ENCODE measurements around the gene TUFT1.
A peak's percentile ranks its signal among the peaks of the same experiment; 100 is the strongest.

TUFT1 gene

GRCh38 chr1:151540021-151540981, at the start of gene TUFT1:
Gene TUFT1 (plus strand): TSS chr1:151540309. CDS start chr1:151540367, 58 bp downstream.
- DNase-seq (ENCODE audit: low read depth in 2 of 2), result peak; percentile 87 to 95

GRCh38 chr1:151491641-151492040, 48.5 kb upstream of the TUFT1 start:
- DNase-seq (ENCODE audit: low read depth in 2 of 2), result no peak

GRCh38 chr1:151492120-151492519, 48.0 kb upstream of the TUFT1 start:
- no peak for DNase-seq (ENCODE audit: low read depth in 2 of 2)

- DNase-seq (ENCODE audit: low read depth in 2 of 2), result no peak
Observed at GRCh38 chr1:151493042-151493441, 47.1 kb upstream of the TUFT1 start.

GRCh38 chr1:151494741-151495281, 45.3 kb upstream of the TUFT1 start:
- no peak for DNase-seq (ENCODE audit: low read depth in 2 of 2)

- no peak for DNase-seq (ENCODE audit: low read depth in 2 of 2)
Observed at GRCh38 chr1:151495316-151495715, 44.8 kb upstream of the TUFT1 start.

- DNase-seq (ENCODE audit: low read depth in 2 of 2), result no peak
Observed at GRCh38 chr1:151499365-151499764, 40.7 kb upstream of the TUFT1 start.

GRCh38 chr1:151499930-151500329, 40.2 kb upstream of the TUFT1 start:
- DNase-seq (ENCODE audit: low read depth in 2 of 2), result no peak

- DNase-seq (ENCODE audit: low read depth in 2 of 2), result no peak
Observed at GRCh38 chr1:151501474-151501873, 38.6 kb upstream of the TUFT1 start.

- DNase-seq (ENCODE audit: low read depth in 2 of 2), result no peak
Observed at GRCh38 chr1:151502035-151502700, 37.9 kb upstream of the TUFT1 start.

GRCh38 chr1:151502859-151503780, 37.0 kb upstream of the TUFT1 start:
- DNase-seq (ENCODE audit: low read depth in 2 of 2), result no peak

GRCh38 chr1:151504252-151504651, 35.9 kb upstream of the TUFT1 start:
- DNase-seq (ENCODE audit: low read depth in 2 of 2), result no peak

GRCh38 chr1:151504759-151505158, 35.4 kb upstream of the TUFT1 start:
- no peak for DNase-seq (ENCODE audit: low read depth in 2 of 2)

- no peak for DNase-seq (ENCODE audit: low read depth in 2 of 2)
Observed at GRCh38 chr1:151508833-151509232, 31.3 kb upstream of the TUFT1 start.

- DNase-seq (ENCODE audit: low read depth in 2 of 2), result no peak
Observed at GRCh38 chr1:151509350-151510019, 30.6 kb upstream of the TUFT1 start.

GRCh38 chr1:151510020-151510405, 30.1 kb upstream of the TUFT1 start:
- DNase-seq (ENCODE audit: low read depth in 2 of 2), result no peak

GRCh38 chr1:151510614-151510956, 29.5 kb upstream of the TUFT1 start:
- DNase-seq (ENCODE audit: low read depth in 2 of 2), result no peak

GRCh38 chr1:151510957-151511635, 29.0 kb upstream of the TUFT1 start, which contains the start of gene CGN:
Gene CGN (plus strand): TSS chr1:151511387. CDS start chr1:151518520, 7,133 bp downstream.
- DNase-seq (ENCODE audit: low read depth in 2 of 2), result peak; percentile 69 to 83

GRCh38 chr1:151511636-151512215, 28.4 kb upstream of the TUFT1 start:
- no peak for DNase-seq (ENCODE audit: low read depth in 2 of 2)

GRCh38 chr1:151512326-151512725, 27.8 kb upstream of the TUFT1 start:
- no peak for DNase-seq (ENCODE audit: low read depth in 2 of 2)

Measured in stimulated activated CD4-positive, alpha-beta T cell treated with anti-CD3 and anti-CD28 coated beads, Interleukin-15, amount 100 ng/mL, for 48 hours (primary cell).